Parathyroid adenoma (tissue), 2 donors: ENCODE data around the gene EZH1.
A peak's percentile ranks its signal among the peaks of the same experiment; 100 is the strongest.

Source experiments
- H2AFZ ChIP-seq: fragments of 300-600 bp; sonication (generic); one replicate; pipeline ENCODE4 v1.7.0; 2017; ENCODE audit warnings: antibody characterized with exemption, mild to moderate bottlenecking
- H3K27ac ChIP-seq: fragments of 300-600 bp; sonication (generic); one replicate; pipeline ENCODE4 v1.7.0; 2017
- H3K27me3 ChIP-seq: fragments of 300-600 bp; sonication (generic); one replicate; pipeline ENCODE4 v1.7.0; 2017; ENCODE audit warnings: low read length; ENCODE audit not compliant: control insufficient read depth, insufficient read depth
- H3K36me3 ChIP-seq: fragments of 300-600 bp; sonication (generic); one replicate; pipeline ENCODE4 v1.7.0; 2017; ENCODE audit warnings: low read length; ENCODE audit not compliant: control insufficient read depth, insufficient read depth
- H3K4me1 ChIP-seq: fragments of 300-600 bp; sonication (generic); one replicate; pipeline ENCODE4 v1.7.0; 2017; ENCODE audit warnings: control low read depth
- H3K4me2 ChIP-seq: fragments of 300-600 bp; sonication (generic); one replicate; pipeline ENCODE4 v1.7.0; 2017; ENCODE audit warnings: low read length
- H3K4me3 ChIP-seq: fragments of 300-600 bp; sonication (generic); one replicate; pipeline ENCODE4 v1.7.0; 2017; ENCODE audit warnings: low read depth, low read length
- H3K79me2 ChIP-seq: fragments of 300-600 bp; sonication (generic); one replicate; pipeline ENCODE4 v1.7.0; 2017; ENCODE audit warnings: control low read depth
- H3K9ac ChIP-seq: fragments of 300-600 bp; sonication (generic); one replicate; pipeline ENCODE4 v1.7.0; 2017; ENCODE audit warnings: mild to moderate bottlenecking
- H3K9me3 ChIP-seq: fragments of 300-600 bp; sonication (generic); one replicate; pipeline ENCODE4 v1.7.0; 2017; ENCODE audit warnings: low read length; ENCODE audit not compliant: control insufficient read depth
- CTCF ChIP-seq: fragments of 300-600 bp; sonication (generic); IDR thresholded peaks from one replicate; pipeline ENCODE4 v1.7.0; 2017; ENCODE audit warnings: antibody characterized with exemption, mild to moderate bottlenecking
- donor health status: primary hyperparathyroidism.

EZH1 gene

GRCh38 chr17:42659079-42659931 lies 85.5 kb downstream of the EZH1 start, which contains the start of gene TUBG2:
Gene TUBG2 (plus strand): TSS chr17:42659284. CDS start chr17:42659504, 220 bp downstream.
- TF ChIP-seq CTCF: no peak
- Histone ChIP-seq H3K4me3 (peak within 1 kb of the TSS; percentile 74), H3K4me2 (peak within 1 kb of the TSS; percentile 99), H3K9ac (peak within 1 kb of the TSS; percentile 74), H3K9me3 (no peaks in the 10 kb centered on the region), H3K79me2 (no peaks in the 10 kb centered on the region), H3K4me1 (no peaks in the 10 kb centered on the region), H3K27ac (peak within 1 kb of the TSS; percentile 75), H3K36me3 (no peaks in the 10 kb centered on the region), H3K27me3 (no peaks in the 10 kb centered on the region), H2AFZ (peak within 1 kb of the TSS; percentile 94)

GRCh38 chr17:42657824-42658588 lies 86.8 kb downstream of the EZH1 start:
- Histone ChIP-seq H3K79me2 (no peaks in the 10 kb centered on the region), H3K9ac (no peak overlapping the region), H3K4me3 (no peak overlapping the region), H3K4me2 (no peak overlapping the region), H3K36me3 (no peaks in the 10 kb centered on the region), H2AFZ (no peak overlapping the region), H3K9me3 (no peaks in the 10 kb centered on the region), H3K4me1 (no peaks in the 10 kb centered on the region), H3K27ac (no peak overlapping the region), H3K27me3 (no peaks in the 10 kb centered on the region)
- TF ChIP-seq CTCF: no peak

GRCh38 chr17:42655528-42655927 lies 89.3 kb downstream of the EZH1 start:
- Histone ChIP-seq H3K27me3 (no peaks in the 10 kb centered on the region), H3K36me3 (no peaks in the 10 kb centered on the region), H3K9ac (no peak overlapping the region), H3K4me3 (no peak overlapping the region), H3K9me3 (no peaks in the 10 kb centered on the region), H2AFZ (no peak overlapping the region), H3K4me2 (no peak overlapping the region), H3K4me1 (no peaks in the 10 kb centered on the region), H3K79me2 (no peaks in the 10 kb centered on the region), H3K27ac (no peak overlapping the region)
- TF ChIP-seq CTCF: no peak

- peak overlapping the region; percentile 60 for H2AFZ ChIP-seq
- H3K9me3 ChIP-seq: no peaks in the 10 kb centered on the region
- no peaks in the 10 kb centered on the region for H3K27me3 ChIP-seq
- H3K4me3 ChIP-seq: peak overlapping the region; percentile 37
- no peak for TF ChIP-seq CTCF
- H3K4me2 ChIP-seq: peak overlapping the region; percentile 80
- H3K27ac ChIP-seq: peak overlapping the region; percentile 1
- H3K9ac ChIP-seq: no peak overlapping the region
- no peaks in the 10 kb centered on the region for H3K79me2 ChIP-seq
- no peaks in the 10 kb centered on the region for H3K36me3 ChIP-seq
- H3K4me1 ChIP-seq: no peaks in the 10 kb centered on the region
Measured at GRCh38 chr17:42653179-42654124, 91.4 kb downstream of the EZH1 start.
